Stimulated activated CD4-positive, alpha-beta T cell treated with anti-CD3 and anti-CD28 coated beads, Interleukin-4, amount 100 ng/mL, for 4 hours (primary cell): ENCODE measurements around the gene GPC2.

Experiments used
- DNase-seq, 2 experiments: peaks; one replicate each; pipeline ENCODE4 v3.0.0-alpha.2; 2020

Gene GPC2

DNA sequence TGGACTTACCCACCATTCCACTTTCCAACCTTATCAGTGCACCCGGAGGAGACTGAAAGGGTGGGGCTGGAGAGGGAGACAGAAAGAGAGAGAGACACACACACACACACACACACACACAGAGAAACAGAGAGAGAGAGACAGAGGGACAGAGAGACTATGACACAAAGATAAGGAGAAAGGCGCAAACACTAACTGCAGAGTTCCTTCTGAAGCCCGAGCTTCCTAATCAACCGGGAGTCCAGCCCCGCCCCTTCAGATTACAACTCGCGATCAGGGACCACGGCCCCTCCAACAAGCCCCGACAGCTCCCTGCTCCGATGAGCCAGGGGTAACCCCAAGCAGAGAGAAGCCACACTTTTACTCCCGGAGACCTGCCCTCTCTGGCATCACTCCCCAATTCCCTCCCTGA is 9.3 kb downstream of the GPC2 start:
- DNase-seq: no peak

DNA sequence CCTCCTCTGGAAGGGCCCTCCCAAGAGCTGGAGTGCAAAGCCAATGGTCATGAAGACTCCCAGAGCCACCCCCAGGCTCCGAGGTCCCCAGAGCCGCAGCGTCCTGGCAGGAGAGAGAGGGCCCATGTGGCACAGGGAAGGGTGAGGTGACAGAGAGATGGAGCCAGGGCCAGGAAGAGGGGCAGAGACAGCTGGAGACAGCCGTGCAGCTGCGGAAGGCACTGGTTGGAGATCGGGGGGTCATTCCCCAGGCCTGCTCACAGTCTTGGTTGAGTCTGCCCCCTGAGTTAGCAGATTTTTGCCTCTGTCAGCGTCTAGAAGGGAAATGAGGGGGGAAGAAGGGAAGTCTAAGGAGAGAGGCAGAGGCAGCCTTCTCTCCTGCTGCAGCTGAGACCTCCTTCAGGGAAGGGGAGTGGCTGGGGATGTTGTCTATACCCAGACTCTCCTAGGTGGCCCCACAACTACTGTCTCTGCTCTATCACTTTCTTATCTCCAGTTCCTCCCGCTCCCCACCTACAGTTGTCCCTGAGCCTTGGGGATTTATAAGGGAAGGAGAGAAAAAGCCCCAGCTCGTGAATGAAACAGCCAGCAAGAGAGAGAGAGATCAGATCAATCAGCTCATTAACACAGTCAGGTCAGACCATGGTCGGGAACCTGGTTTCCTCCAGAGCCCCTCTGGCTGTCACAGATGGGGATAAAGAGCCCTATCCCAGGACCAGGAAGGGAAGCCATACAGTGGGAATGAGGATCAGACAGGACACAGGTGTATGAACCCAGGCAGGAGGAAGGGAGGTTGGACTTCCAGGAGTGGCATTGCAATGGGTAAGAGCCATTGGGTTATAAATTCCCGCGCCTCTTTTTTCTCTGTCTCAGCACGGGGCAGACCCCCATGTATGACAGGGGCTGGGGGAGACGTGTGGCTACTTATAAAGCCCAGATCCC is 9.9 kb downstream of the GPC2 start:
- no peak for DNase-seq

DNA sequence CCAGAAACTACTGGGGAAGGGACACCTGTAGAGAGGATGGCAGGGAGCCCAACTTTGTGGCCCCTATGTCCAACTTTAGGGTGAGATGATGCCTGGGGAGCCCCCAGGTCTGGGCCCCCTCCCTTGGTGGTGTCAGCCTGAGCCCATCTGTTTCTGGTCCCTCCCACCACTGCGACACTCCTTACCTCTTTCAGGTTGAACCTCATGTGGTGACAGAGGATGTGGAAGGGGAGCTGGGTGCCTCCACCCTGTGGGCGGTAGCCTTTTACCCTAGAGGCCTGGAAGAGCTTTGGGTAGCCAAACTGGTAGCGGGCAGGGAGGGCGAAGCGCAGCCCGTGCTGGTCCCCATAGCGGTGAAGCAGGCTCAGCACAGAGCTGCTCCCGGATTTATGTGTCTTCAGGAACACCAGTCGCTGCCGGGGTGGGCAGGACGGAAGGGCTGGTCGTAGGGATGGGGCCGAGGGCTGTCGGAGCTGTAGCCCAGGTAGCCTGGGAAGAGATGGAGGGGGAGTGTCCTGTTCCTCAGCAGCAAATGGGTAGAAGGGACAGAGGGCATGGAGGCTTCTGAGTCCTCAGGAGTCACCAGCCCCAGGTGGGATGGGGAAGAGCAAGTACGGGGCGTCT is 10.8 kb downstream of the GPC2 start:
- peak in 1 of 2 experiments; percentile 42 for DNase-seq

DNA sequence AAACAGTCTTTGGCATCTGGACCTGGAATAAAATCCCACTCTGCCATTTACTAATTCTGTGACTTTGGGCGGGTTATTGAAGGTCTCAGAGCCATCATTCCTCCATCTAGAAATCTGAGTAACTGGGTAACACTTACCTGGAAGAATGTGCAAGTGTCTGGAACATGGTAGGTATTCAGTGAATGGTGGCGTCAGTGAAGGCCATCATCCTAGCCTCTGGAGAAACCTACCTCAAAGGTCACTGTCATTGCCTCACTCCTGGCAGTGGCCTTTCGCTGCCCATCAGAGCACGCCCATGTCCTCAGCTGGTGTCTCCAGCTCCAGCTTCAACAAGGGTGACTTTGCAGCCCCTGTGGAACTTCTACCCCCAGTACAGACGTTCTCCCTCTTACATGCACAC is 13.3 kb downstream of the GPC2 start:
- DNase-seq: no peak

DNA sequence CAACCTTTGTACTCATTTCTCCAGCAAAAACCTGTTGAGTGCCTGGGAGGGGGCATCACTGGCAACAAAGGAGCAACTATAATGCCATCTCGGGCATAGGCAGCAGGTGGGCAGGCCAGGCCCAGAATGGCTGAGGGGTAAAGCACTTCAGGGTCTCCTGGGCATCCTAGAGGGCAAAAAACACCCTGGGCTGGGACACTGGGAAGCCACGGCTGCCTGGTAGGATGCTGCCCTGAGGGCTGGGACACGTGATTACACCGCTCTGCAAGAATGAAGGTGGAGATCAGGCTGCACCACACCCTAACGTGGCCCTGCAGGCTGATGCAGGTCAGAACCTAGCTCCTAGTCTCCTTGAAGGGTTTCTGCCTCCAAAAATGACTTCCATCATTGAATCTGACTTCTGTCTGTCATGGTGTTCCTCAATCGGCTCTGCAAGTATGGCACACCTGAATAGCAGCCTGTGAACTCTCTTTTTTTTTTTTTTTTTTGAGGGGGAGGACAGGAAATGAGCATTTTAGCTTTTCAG is 14.1 kb downstream of the GPC2 start:
- no peak for DNase-seq

DNA sequence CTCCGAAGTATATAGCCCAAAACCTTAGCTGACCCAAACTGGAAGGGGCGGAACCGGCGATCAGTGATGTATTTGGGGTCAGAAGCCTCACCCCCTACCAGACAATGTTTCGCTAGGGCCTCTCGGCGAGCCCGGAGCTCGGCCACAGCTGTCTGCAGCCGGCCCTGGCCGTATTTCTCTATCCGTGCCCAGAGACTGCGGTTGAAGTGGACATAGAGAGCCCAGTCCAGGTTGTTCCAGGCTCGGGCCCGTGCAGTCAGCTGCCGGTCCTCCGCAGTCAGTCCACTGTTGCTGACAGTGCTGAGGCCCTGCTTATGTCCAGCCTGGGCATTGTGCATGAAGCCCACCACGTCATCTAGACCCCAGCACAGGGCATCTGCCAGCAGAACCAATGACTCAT is 17.1 kb downstream of the GPC2 start:
- DNase-seq: no peak

DNA sequence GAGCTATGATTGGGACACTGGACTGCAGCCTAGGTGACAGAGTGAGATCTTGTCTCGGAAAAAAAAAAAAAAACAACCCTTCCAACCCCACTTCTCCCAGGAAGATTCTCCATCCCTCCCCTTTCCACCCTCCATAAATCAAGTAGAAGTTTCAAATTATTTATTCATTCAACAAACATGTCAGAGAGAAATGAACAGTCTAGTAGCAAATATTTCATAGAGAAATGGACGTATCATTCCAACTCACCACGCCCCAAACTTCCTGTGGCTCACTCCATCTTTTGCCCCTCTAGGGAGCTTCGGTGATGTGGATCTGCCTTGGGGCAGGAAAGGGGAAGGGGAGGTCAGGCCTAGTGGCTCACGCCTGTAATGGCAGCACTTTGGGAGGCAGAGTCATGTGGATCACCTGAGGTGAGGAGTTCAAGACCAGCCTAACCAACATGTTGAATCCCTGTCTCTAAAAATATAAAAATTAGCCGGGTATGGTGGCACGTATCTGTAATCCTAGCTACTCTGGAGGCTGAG is 18.0 kb downstream of the GPC2 start:
- no peak for DNase-seq

DNA sequence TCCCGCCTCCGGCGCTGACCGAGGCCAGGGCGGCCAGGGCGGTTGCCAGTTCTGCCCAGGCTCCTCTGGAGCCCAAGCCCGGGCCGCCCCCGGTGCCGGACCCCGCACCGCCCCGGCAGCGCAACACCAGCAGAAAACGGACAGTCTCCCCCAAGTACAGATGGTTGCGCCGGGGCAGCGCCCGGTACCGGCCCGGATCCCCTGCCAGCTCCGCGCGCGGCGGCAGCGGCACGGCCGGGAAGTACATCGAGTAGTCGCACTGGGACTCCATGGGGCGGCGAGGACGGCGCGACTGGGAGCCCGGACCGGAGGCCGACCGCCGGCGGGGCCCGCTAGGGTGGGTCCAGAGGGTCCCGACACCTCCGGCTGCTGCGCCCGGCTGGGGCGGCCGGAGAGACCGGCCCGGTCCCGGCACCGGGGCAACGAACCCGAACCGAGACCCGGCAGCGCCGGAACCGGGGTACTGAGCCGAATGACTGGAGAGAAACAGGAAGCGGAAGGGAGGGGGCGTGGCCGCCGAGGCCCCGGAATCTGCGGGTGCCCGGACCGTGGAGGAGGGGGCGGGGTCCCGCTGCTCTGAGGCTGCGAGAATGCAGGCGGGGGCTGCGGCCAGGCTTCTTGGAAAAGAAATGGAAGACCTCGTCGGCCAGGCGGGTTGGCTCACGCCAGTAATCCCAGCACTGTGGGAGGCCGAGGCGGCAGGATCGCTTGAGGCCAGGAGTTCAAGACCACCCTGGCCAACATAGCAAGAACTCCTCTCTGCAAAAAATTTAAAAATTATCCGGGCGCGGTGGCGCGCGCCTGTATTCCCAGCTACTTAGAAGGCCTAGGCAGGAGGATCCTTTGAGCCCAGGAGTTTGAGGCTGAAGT is 18.7 kb downstream of the GPC2 start, which contains the start of gene TRAPPC14:
Gene TRAPPC14 (minus strand): TSS at position 495 of the 870 bp plus-strand sequence. CDS start 224 bp downstream, at position 271.
- DNase-seq: peak; percentile 89 to 95

DNA sequence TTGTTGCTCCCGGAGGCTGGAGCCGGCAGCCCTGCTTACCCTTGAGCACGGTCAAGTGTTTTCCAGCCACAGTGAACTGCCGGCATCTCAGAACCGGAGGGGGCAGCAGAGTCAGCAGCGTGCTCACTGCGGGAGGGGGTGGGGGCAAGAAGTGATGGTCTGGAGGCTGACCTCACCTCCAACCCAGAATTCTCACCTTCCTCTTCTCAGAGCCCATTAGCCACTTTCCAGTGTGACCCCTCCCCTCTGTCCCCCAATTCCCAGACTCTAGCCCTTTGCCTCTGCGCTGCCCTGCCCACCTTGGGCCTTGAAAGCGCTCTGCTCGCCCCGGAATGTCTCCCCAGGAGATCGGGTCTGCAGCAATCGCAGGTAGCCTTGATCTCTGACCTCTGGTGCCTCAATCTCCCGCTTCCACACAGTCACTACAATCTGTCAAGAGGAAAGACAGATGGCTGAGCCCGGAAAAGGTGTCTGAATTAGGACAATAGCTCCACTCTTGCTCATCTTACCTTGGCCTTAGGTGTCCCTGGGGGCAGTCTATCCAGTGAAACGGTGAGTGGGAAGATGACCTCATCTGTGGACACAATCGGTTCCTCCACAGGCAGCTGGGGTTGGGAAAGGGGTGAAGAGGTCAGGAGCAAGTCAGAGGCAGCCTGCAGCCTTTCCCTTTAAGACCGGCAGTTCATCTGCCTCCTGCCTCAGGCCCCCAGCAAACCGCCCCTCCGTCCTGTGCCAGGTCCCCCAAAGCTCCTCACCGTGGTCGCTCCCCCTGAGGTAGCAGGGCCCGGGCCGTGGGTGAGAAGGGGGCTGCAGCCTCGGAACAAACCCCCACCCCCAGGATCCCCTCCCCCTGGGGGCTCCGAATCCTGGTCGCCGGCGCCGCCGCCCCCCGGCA is 19.6 kb downstream of the GPC2 start:
- DNase-seq: no peak

DNA sequence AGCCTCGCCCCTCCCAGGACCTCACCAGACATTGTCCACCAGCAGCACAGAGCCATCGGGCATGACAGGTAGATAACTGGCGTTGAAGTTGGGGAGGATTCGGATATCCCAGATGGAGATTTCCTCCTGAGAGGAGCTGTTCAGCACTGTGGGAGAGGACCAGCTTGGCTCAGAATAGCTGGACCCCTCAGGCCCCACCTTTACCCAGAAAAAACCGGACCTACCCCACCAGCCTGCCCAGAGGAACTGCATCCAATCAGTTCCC is 20.2 kb downstream of the GPC2 start:
- no peak for DNase-seq

DNA sequence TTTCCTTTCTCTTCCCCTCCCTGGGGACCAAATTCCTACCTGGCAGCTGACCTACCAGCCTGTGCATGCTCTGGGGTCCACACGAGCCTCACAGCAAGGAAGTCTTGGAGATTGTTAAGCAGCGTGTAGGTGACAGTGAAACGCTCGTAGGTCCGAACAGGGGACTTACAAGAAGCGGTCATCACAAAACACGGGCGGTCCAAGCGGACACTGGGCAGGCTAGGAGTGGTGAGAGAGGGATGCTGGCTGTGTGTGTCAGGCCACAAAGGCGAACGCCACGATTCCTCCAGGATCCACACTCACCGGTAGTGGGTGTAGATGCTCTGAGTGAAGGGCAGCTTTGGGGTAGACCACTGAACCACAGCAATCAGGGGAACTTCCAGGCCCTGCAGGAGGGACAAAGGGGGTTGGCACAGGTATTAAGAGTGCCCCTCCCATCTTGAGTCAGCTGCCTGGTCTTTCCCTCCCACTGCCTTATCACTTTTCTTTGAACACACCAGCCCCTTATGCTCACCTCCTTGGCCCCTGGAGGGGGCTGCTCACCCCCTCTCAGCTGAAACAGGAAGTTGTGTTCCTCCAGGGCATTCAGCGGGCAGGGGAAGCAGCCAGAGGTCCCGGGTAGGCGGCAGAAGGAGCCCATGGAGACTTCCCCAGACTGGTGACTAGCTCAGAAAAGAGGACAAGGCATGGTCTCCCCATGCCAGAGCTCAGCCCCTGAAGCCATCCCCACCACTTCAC is 20.7 kb downstream of the GPC2 start:
- no peak for DNase-seq

DNA sequence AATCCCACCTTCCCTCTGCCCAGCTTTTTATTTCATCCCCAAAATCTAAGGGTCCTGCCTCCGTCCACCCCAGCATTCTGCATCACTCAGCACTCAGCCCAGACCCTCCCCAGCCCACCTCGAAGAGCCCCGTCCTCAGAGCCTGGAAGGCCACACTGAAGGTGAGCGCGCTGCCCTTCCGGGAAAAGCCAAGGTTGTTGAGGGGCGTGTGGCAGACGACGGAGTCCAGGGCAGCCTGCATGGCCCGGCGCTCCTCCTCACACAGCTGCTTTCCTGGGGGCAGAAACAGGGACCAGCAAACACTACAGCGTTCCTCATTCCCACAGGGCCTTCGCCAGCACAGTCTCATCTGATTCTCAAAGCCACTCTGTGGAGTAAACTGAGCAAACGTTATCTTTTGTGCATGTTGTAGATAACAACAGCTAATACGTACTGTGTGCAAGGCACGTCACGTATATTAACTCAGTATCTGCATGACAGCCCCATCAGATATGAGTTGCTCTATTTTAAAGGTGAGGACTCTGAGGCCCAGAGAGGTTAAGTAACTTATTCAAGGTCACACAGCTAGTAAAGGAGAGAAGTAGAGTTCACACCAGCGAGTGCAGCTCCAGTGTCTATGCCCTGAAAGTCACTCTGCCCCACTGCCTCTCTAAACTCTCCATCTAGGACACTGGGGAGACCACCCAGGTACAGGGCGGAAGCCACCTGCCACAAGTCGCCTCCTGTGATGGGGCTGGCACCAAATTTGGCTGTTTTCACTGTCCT is 21.4 kb downstream of the GPC2 start:
- no peak for DNase-seq

DNA sequence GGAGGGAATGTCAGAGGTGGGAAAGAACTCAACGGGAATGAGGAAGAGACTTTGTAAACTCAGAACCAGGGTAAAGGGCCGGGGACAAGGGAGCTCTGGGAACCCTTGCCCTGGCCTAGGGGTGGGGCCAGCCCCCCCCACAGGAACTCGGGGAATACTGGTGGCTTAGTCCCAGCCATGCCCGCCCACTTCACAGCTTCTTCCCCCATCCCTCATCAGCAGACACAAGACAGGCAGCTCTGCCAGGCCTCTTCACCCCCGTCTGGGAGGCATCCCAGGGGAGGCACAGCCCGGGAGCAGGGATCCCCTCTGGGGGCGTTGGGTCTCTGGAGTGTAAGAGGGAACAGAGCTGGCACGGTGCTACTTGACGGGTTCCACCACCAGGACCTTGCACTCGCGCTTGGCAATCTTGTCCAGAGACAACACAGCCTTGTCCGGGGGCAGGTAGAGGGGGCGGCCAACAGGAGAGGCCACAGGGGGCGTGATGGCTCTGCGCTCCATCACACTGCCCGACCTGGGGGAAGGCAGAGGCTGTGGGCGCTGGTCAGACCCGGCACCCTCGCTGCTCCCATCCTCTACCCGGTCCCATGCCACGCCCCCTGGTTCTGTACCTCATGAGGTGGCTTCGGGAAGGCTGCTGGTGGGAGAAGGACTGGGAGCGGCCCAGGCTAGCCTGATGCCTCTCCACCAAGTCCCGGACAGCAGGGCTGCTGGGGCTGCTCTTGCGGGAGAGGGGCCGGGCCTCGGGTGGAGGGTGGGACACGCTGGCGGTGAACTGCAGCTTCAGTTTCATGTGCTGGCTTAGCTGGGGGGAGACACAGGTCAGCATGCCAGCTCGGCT is 22.3 kb downstream of the GPC2 start:
- no peak for DNase-seq

DNA sequence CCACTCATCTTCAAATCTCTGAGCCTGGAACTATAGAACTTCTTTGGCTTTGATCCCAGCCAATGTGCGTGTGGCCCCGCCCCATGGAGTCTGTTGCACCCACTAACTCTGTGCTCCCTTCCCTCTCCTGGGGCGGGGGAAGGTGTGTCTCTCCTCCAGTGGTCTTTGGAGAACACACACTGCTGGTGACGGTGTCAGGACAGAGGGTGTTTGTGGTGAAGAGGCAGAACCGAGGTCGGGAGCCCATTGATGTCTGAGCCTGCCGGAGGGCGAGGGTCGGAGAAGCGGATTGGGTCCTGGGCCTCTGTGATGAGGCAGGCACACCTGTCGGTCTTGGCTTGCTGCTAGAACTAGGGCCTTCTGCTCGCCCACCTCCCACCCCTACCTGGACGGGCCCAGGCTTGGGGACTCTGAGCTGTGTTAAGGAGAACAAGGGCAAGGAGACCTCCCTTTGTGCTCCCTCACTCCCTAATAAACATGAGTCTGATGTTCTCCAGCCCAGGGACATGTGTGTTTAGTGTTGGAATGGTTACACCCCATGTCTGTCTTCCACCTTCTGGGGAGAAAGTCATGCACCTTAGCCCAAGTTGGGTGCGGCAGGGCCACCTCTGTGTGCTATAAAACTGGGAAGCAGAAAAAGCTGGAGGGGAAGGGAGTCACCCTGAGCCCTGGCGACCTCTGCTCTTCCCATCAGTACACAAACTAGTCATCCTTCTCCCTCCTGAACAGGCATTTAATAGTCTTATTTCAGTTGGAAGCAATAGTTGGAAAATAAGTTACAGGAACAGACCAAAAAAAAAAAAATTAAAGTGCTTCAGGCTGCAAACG is 23.3 kb downstream of the GPC2 start:
- DNase-seq: no peak

DNA sequence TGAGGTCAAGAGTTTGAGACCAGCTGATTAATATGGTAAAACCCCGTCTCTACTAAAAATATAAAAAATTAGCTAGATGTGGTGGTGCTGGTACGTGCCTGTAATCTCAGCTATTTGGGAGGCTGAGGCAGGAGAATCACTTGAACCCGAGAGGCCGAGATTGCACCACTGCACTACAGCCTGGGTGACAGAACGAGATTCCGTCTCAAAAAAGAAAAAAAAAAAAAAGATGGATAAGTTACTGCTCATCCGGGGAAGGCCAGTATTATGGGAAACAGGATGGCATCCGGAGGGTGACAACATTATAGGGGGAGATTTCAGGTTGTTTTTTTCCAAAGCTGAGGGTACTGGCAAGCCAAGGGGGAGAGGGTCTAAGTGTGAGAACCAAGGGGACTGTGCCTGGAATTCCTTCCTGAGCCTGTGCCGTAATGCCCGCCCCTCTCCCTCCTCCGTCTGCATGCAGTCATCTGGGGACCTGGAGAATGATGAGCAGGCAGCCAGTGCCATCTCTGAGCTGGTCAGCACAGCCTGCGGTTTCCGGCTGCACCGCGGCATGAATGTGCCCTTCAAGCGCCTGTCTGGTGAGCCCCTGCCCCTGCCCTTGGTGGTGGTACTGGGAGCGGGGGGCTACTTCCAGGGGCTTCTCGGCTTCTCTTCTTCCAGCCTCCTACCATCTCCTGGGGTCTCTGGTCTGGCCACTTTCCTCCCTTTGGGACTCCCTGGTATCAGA is 24.1 kb downstream of the GPC2 start:
- DNase-seq: no peak

DNA sequence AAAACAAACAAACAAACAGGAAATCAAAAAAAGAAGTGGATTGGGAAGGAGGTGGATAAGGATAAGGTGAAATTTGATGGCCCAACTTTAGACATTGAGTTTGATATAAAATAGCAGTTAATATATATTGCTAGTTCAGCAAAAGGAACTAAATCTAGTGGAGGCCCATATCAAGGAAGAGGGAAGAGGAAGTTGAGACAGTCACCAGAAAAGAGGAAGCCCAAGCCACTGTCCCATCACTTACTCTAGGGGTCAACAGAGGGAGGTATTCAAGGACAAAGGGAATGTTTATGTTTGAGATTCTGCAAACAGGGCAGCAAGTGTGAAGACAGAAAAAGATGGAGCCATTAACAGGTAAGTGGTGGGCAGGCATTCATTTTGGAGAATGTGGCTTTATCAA is 24.8 kb downstream of the GPC2 start:
- no peak for DNase-seq

DNA sequence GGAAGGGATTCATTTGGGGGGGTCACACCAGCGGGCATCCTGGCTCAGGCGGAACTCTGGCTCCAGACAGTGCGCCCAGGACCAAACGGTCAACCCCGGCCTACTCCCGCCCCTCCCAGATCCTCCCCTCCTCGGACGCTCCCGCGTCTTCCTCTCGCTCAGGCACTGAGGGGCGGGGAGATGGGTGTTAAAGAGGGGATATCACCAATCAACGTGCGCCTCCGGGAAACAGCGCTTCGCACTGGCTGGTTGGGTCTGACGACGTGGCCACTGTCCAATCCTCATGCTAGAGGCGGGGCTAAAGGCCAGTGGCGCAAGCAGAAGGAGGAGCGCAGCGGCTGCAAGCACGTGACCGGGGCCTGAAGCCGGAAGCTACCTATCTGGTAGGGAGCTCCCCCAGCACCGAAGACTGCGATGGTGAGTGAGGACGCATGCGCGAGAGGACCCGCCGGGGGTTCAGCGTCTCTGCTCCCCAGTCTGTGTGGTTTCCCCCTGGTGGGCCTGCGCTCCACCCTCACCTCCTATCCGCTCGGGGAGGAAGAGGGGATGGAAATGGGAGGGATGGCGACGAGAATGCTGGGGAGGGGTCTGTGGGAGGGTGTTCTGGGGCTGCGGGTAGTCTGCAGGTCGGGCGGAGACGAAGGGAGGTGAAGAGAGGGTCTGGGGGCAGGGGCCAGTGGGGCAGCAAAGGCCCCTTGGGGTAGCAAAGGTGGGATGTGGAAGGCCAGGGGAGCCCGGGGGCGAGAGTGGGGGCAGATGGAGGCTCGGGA is 28.4 kb downstream of the GPC2 start, which contains the start of gene LAMTOR4:
Gene LAMTOR4 (plus strand): TSS at position 360 of the 770 bp plus-strand sequence. CDS start 55 bp downstream, at position 415.
- peak; percentile 91 to 99 for DNase-seq
